Mesendoderm (in vitro differentiated cells): Measurements from ENCODE around the gene MAB21L3.

Experiments
- DNase-seq: peaks from one replicate; pipeline ENCODE4 v3.0.0; 2013
- H2AK5ac ChIP-seq: 2 replicates; pipeline ENCODE4 v1.6.1; 2013; ENCODE audit warnings: low read length, inconsistent platforms
- H2BK120ac ChIP-seq: 2 replicates; pipeline ENCODE4 v1.6.1; 2013; ENCODE audit warnings: low read depth, mild to moderate bottlenecking, low read length, moderate library complexity, mixed read lengths
- H2BK15ac ChIP-seq: replicated peaks from 2 replicates; pipeline ENCODE4 v1.6.1; 2013; ENCODE audit warnings: low read depth, mild to moderate bottlenecking, moderate library complexity
- H2BK5ac ChIP-seq: 2 replicates; pipeline ENCODE4 v1.6.1; 2013; ENCODE audit warnings: low read length, inconsistent platforms
- H3K18ac ChIP-seq: 2 replicates; pipeline ENCODE4 v1.6.1; 2013; ENCODE audit warnings: mild to moderate bottlenecking, low read length, mixed read lengths
- H3K23ac ChIP-seq: one replicate; pipeline ENCODE4 v1.6.1; 2013; ENCODE audit warnings: low read length
- H3K27ac ChIP-seq: 2 replicates; pipeline ENCODE4 v1.5.1; 2013; ENCODE audit warnings: low read depth, mild to moderate bottlenecking, inconsistent platforms, low read length, moderate library complexity
- H3K27me3 ChIP-seq: 2 replicates; pipeline ENCODE4 v1.6.1; 2013; ENCODE audit warnings: low read length, control low read depth, mild to moderate bottlenecking, inconsistent platforms; ENCODE audit not compliant: insufficient read depth, poor library complexity
- H3K36me3 ChIP-seq: 2 replicates; pipeline ENCODE4 v1.6.1; 2013; ENCODE audit warnings: low read length, inconsistent platforms; ENCODE audit not compliant: control insufficient read depth, insufficient read depth
- H3K4ac ChIP-seq: one replicate; pipeline ENCODE4 v1.6.1; 2013; ENCODE audit warnings: low read depth, mild to moderate bottlenecking, low read length, moderate library complexity
- H3K4me1 ChIP-seq: 2 replicates; pipeline ENCODE4 v1.6.1; 2013; ENCODE audit warnings: low read depth, low read length, inconsistent platforms; ENCODE audit not compliant: control insufficient read depth
- H3K4me2 ChIP-seq: 2 replicates; pipeline ENCODE4 v1.6.1; 2013; ENCODE audit warnings: low read length
- H3K4me3 ChIP-seq: 2 replicates; pipeline ENCODE4 v1.5.1; 2013; ENCODE audit warnings: mild to moderate bottlenecking, low read length
- H3K56ac ChIP-seq: one replicate; pipeline ENCODE4 v1.6.1; 2013; ENCODE audit warnings: low read length
- H3K79me1 ChIP-seq: 2 replicates; pipeline ENCODE4 v1.6.1; 2013; ENCODE audit warnings: low read length, inconsistent platforms
- H3K79me2 ChIP-seq: 2 replicates; pipeline ENCODE4 v1.6.1; 2013; ENCODE audit warnings: mild to moderate bottlenecking, low read length; ENCODE audit not compliant: control insufficient read depth, insufficient read depth
- H3K9ac ChIP-seq: 2 replicates; pipeline ENCODE4 v1.6.1; 2013; ENCODE audit warnings: low read length, inconsistent platforms
- H4K5ac ChIP-seq: one replicate; pipeline ENCODE4 v1.6.1; 2013; ENCODE audit warnings: low read length
- H4K8ac ChIP-seq: one replicate; pipeline ENCODE4 v1.6.1; 2013; ENCODE audit warnings: low read depth, mild to moderate bottlenecking, control low read depth, low read length, moderate library complexity
- WGBS: extraction: QIAGEN DNeasy Blood & Tissue Kit; methylation state at CpG from one replicate; pipeline ENCODE4 v1.1.7; 2013; ENCODE audit warnings: low lambda C conversion rate, missing lambda C conversion rate; ENCODE audit not compliant: insufficient coverage; ENCODE audit errors: extremely low coverage; 5-methylcytosine and 5-hydroxymethylcytosine counted together

The MAB21L3 gene

GRCh38 chr1:116175611-116176010 is 64.4 kb downstream of the MAB21L3 start:
- WGBS, result no CpG with 5 or more reads among the region's 3 CpGs

GRCh38 chr1:116176306-116176789 is 65.1 kb downstream of the MAB21L3 start:
- Histone ChIP-seq H3K36me3 (no peaks in the 10 kb centered on the region), H3K4me3 (no peak overlapping the region), H3K9ac (no peak overlapping the region), H3K79me2 (no peaks in the 10 kb centered on the region), H4K5ac (no peak overlapping the region), H3K79me1 (no peaks in the 10 kb centered on the region), H3K18ac (no peak overlapping the region), H3K4me2 (no peak overlapping the region), H3K4ac (no peak overlapping the region), H3K27ac (no peak overlapping the region), H2AK5ac (no peak overlapping the region), H3K56ac (no peak overlapping the region), H2BK15ac (no peak overlapping the region), H3K27me3 (no peaks in the 10 kb centered on the region), H4K8ac (no peak overlapping the region), H3K23ac (no peak overlapping the region), H2BK5ac (no peak overlapping the region), H3K4me1 (no peaks in the 10 kb centered on the region), H2BK120ac (no peak overlapping the region)
- no CpG with 5 or more reads among the region's 4 CpGs for WGBS
- no peak for DNase-seq

More at GRCh38 chr1:116175611-116176010, 64.4 kb downstream of the MAB21L3 start:
- Histone ChIP-seq H3K18ac (no peak overlapping the region), H2BK120ac (no peak overlapping the region), H3K4ac (no peak overlapping the region), H3K56ac (no peak overlapping the region), H3K36me3 (no peaks in the 10 kb centered on the region), H4K5ac (no peak overlapping the region), H4K8ac (no peak overlapping the region), H2BK5ac (no peak overlapping the region), H3K9ac (no peak overlapping the region), H3K79me1 (no peaks in the 10 kb centered on the region), H3K4me1 (no peaks in the 10 kb centered on the region), H3K4me3 (no peak overlapping the region), H3K27me3 (no peaks in the 10 kb centered on the region), H3K23ac (no peak overlapping the region), H2AK5ac (no peak overlapping the region), H3K79me2 (no peaks in the 10 kb centered on the region), H2BK15ac (no peak overlapping the region), H3K27ac (no peak overlapping the region), H3K4me2 (no peak overlapping the region)
- DNase-seq, result no peak

- H4K8ac ChIP-seq, result no peak overlapping the region
- H2BK5ac ChIP-seq, result no peak overlapping the region
- no CpG with 5 or more reads among the region's 3 CpGs for WGBS
- H2AK5ac ChIP-seq, result no peak overlapping the region
- no peak overlapping the region for H2BK120ac ChIP-seq
- no peak overlapping the region for H4K5ac ChIP-seq
- no peak overlapping the region for H3K23ac ChIP-seq
- no peak overlapping the region for H3K27ac ChIP-seq
- no peak overlapping the region for H3K4me3 ChIP-seq
- H2BK15ac ChIP-seq, result no peak overlapping the region
- no peaks in the 10 kb centered on the region for H3K79me1 ChIP-seq
- H3K27me3 ChIP-seq, result no peaks in the 10 kb centered on the region
- no peak overlapping the region for H3K56ac ChIP-seq
- no peaks in the 10 kb centered on the region for H3K79me2 ChIP-seq
- H3K4me2 ChIP-seq, result no peak overlapping the region
- H3K4me1 ChIP-seq, result no peaks in the 10 kb centered on the region
- no peak for DNase-seq
- H3K18ac ChIP-seq, result no peak overlapping the region
- H3K9ac ChIP-seq, result no peak overlapping the region
- H3K4ac ChIP-seq, result no peak overlapping the region
- H3K36me3 ChIP-seq, result no peaks in the 10 kb centered on the region
Measured at GRCh38 chr1:116177861-116178260, 66.7 kb downstream of the MAB21L3 start.

GRCh38 chr1:116178837-116179236 is 67.6 kb downstream of the MAB21L3 start:
- no peak overlapping the region for H4K5ac ChIP-seq
- no peak for DNase-seq
- H3K27ac ChIP-seq, result no peak overlapping the region
- no peak overlapping the region for H3K9ac ChIP-seq
- no peaks in the 10 kb centered on the region for H3K36me3 ChIP-seq
- H4K8ac ChIP-seq, result no peak overlapping the region
- no peaks in the 10 kb centered on the region for H3K27me3 ChIP-seq
- no peak overlapping the region for H2BK5ac ChIP-seq
- H3K4me1 ChIP-seq, result no peaks in the 10 kb centered on the region
- H3K4ac ChIP-seq, result no peak overlapping the region
- no CpG with 5 or more reads among the region's 1 CpG for WGBS
- no peaks in the 10 kb centered on the region for H3K79me2 ChIP-seq
- no peak overlapping the region for H2AK5ac ChIP-seq
- no peak overlapping the region for H3K4me3 ChIP-seq
- no peak overlapping the region for H3K23ac ChIP-seq
- H3K79me1 ChIP-seq, result no peaks in the 10 kb centered on the region
- no peak overlapping the region for H3K18ac ChIP-seq
- H3K4me2 ChIP-seq, result no peak overlapping the region
- no peak overlapping the region for H2BK120ac ChIP-seq
- H2BK15ac ChIP-seq, result no peak overlapping the region
- no peak overlapping the region for H3K56ac ChIP-seq

- no peak overlapping the region for H3K9ac ChIP-seq
- no peaks in the 10 kb centered on the region for H3K79me2 ChIP-seq
- no peak overlapping the region for H3K4me3 ChIP-seq
- H3K18ac ChIP-seq, result no peak overlapping the region
- WGBS, result no CpG with 5 or more reads among the region's 2 CpGs
- H2BK5ac ChIP-seq, result no peak overlapping the region
- no peaks in the 10 kb centered on the region for H3K27me3 ChIP-seq
- H3K79me1 ChIP-seq, result no peaks in the 10 kb centered on the region
- H3K36me3 ChIP-seq, result no peaks in the 10 kb centered on the region
- no peak overlapping the region for H3K23ac ChIP-seq
- H2BK120ac ChIP-seq, result no peak overlapping the region
- H3K4me1 ChIP-seq, result no peaks in the 10 kb centered on the region
- H3K56ac ChIP-seq, result no peak overlapping the region
- no peak overlapping the region for H3K4me2 ChIP-seq
- H3K4ac ChIP-seq, result no peak overlapping the region
- DNase-seq, result no peak
- no peak overlapping the region for H3K27ac ChIP-seq
- no peak overlapping the region for H4K8ac ChIP-seq
- H2AK5ac ChIP-seq, result no peak overlapping the region
- H2BK15ac ChIP-seq, result no peak overlapping the region
- H4K5ac ChIP-seq, result no peak overlapping the region
Measured at GRCh38 chr1:116179419-116179818, 68.2 kb downstream of the MAB21L3 start.

GRCh38 chr1:116179964-116180363 is 68.8 kb downstream of the MAB21L3 start:
- Histone ChIP-seq H3K4ac (no peak overlapping the region), H3K27ac (no peak overlapping the region)

More at GRCh38 chr1:116179964-116180363, 68.8 kb downstream of the MAB21L3 start:
- no peaks in the 10 kb centered on the region for H3K4me1 ChIP-seq
- no peak for DNase-seq
- no peak overlapping the region for H2AK5ac ChIP-seq
- H2BK120ac ChIP-seq, result no peak overlapping the region
- H4K5ac ChIP-seq, result no peak overlapping the region
- no peak overlapping the region for H3K56ac ChIP-seq
- H2BK5ac ChIP-seq, result no peak overlapping the region
- H2BK15ac ChIP-seq, result no peak overlapping the region
- H3K4me2 ChIP-seq, result no peak overlapping the region
- H3K18ac ChIP-seq, result no peak overlapping the region
- no peak overlapping the region for H3K23ac ChIP-seq
- H3K9ac ChIP-seq, result no peak overlapping the region
- H3K79me1 ChIP-seq, result no peaks in the 10 kb centered on the region
- H3K27me3 ChIP-seq, result no peaks in the 10 kb centered on the region
- no peaks in the 10 kb centered on the region for H3K36me3 ChIP-seq
- H4K8ac ChIP-seq, result no peak overlapping the region
- WGBS, result no CpG with 5 or more reads among the region's 3 CpGs
- H3K4me3 ChIP-seq, result no peak overlapping the region
- H3K79me2 ChIP-seq, result no peaks in the 10 kb centered on the region
